HepG2 (cell line): ENCODE measurements around the gene PHAX. TPM values are rescaled to one million over a fixed set of nuclear protein-coding genes. Genes with fewer than 3 reads are reported as not detected.
"Not testable (repeated sequence)": the region's sequence is repeated elsewhere in the genome, so short reads cannot be mapped to it uniquely, and the experiment has no call there.

Experiments
- ATAC-seq: fragments of 200-7000 bp; cut with Tn5 transposase; 3 replicates; pipeline ENCODE4 v1.9.1; 2020; ENCODE audit warnings: mild to moderate bottlenecking, moderate library complexity
- BruUV-seq: library from RNA; stranded (reverse); fragments of 400-500 nt; replicated peaks from 2 replicates; lab custom pipeline; 2021; lab: Mats Ljungman, UMichigan
- CTCF ChIA-PET: fragments of 300-600 bp; formaldehyde crosslinking; extraction: SDS; loops from one replicate; lab custom pipeline; 2021; ENCODE audit warnings: low total read pairs, inconsistent platforms, low intra/inter-chr PET ratio; lab: Yijun Ruan, JAX
- POLR2A ChIA-PET: fragments of 350-600 bp; sonication (Branson Sonifier 250); formaldehyde crosslinking; loops from one replicate; lab custom pipeline; 2020; ENCODE audit warnings: antibody characterized with exemption, inconsistent platforms; lab: Yijun Ruan, JAX
- DNase-seq: peaks from one replicate; pipeline ENCODE4 v3.0.0-alpha.2; 2015; ENCODE audit warnings: low spot score
- FAIRE-seq: peaks from 3 replicates; lab custom pipeline; 2011; peaks lifted over from hg19 to GRCh38; lab: Jason Lieb, UNC
- H2AFZ ChIP-seq: one replicate; pipeline ENCODE4 v1.6.1; 2011; ENCODE audit warnings: low read length, inconsistent platforms
- H3K27ac ChIP-seq: fragments of 300-600 bp; 3 replicates; pipeline ENCODE4 v1.8.0; 2011; ENCODE audit warnings: mixed run types, mild to moderate bottlenecking, mixed read lengths, low read length, inconsistent platforms; ENCODE audit not compliant: insufficient read depth; ENCODE audit errors: extremely low read length
- H3K27me3 ChIP-seq, 2 experiments: fragments of 200-600 bp in 1 of 2; 2 replicates in 1 of 2; 3 replicates in 1 of 2; pipeline versions ENCODE4 v1.6.0 to v1.8.0; 2011; ENCODE audit warnings: low read length in 2 of 2, mild to moderate bottlenecking in 2 of 2, moderate library complexity in 2 of 2, inconsistent platforms in 1 of 2; ENCODE audit not compliant: insufficient read depth in 2 of 2, control insufficient read depth in 1 of 2
- H3K36me3 ChIP-seq, 2 experiments: fragments of 200-600 bp in 1 of 2; replicated peaks in 1 of 2; 2 replicates in 1 of 2; 3 replicates in 1 of 2; pipeline versions ENCODE4 v1.5.1 to v1.8.0; 2011; ENCODE audit warnings: low read length in 2 of 2, inconsistent platforms in 1 of 2; ENCODE audit not compliant: insufficient read depth in 2 of 2, control insufficient read depth in 1 of 2
- H3K4me1 ChIP-seq: 2 replicates; pipeline ENCODE4 v1.5.1; 2012; ENCODE audit warnings: low read length, inconsistent platforms; ENCODE audit not compliant: insufficient read depth
- H3K4me2 ChIP-seq: 2 replicates; pipeline ENCODE4 v1.6.0; 2011; ENCODE audit warnings: low read depth, low read length, inconsistent platforms
- H3K4me3 ChIP-seq, 3 experiments: fragments of 200-600 bp in 1 of 3; sonication (generic), shearing (Covaris generic) in 1 of 3; replicated peaks in 1 of 3; 2 replicates each; pipeline ENCODE4 v1.5.1; 2011 to 2016; ENCODE audit warnings: low read length in 3 of 3, inconsistent platforms in 2 of 3, low read depth in 2 of 3, mild to moderate bottlenecking in 2 of 3, control low read depth in 1 of 3, mixed read lengths in 1 of 3; ENCODE audit not compliant: insufficient read depth in 1 of 3
- H3K79me2 ChIP-seq: one replicate; pipeline ENCODE4 v1.6.1; 2011; ENCODE audit warnings: low read length, inconsistent platforms; ENCODE audit not compliant: insufficient read depth
- H3K9ac ChIP-seq: 2 replicates; pipeline ENCODE4 v1.6.0; 2011; ENCODE audit warnings: mild to moderate bottlenecking, low read depth, low read length, inconsistent platforms; ENCODE audit not compliant: insufficient read depth
- H3K9me3 ChIP-seq: 2 replicates; pipeline ENCODE4 v1.5.1; 2012; ENCODE audit warnings: mild to moderate bottlenecking, low read length
- H4K20me1 ChIP-seq: 2 replicates; pipeline ENCODE4 v1.6.0; 2011; ENCODE audit warnings: inconsistent platforms, mild to moderate bottlenecking, low read length, moderate library complexity; ENCODE audit not compliant: insufficient read depth
- CCDC6 ChIP-seq: sonication (generic); formaldehyde crosslinking; IDR thresholded peaks from 2 replicates; pipeline ENCODE4 v1.8.1; 2022; ENCODE audit warnings: mild to moderate bottlenecking, missing genetic modification reagents, moderate library complexity
- FOXA1 ChIP-seq, 2 experiments: fragments of 450-650 bp in 1 of 2; sonication (generic) in 1 of 2; formaldehyde crosslinking in 1 of 2; IDR thresholded peaks; 2 replicates each; pipeline versions ENCODE4 v1.4.0 to v1.6.1; 2016 to 2020; ENCODE audit warnings: missing genetic modification reagents in 1 of 2
- MEIS1 ChIP-seq: sonication (generic); formaldehyde crosslinking; IDR thresholded peaks from 2 replicates; pipeline ENCODE4 v1.9.0; 2021; ENCODE audit warnings: mild to moderate bottlenecking, missing genetic modification reagents, moderate library complexity, borderline replicate concordance
- SOX5 ChIP-seq: IDR thresholded peaks from 2 replicates; pipeline ENCODE4 v1.6.1; 2016; ENCODE audit warnings: borderline replicate concordance
- ZNF629 ChIP-seq: sonication (generic); formaldehyde crosslinking; conservative IDR thresholded peaks from 2 replicates; pipeline ENCODE4 v1.5.0; 2020; ENCODE audit warnings: missing genetic modification reagents
- WGBS: methylation state at CpG from one replicate; pipeline ENCODE4 v1.1.6; 2017; ENCODE audit warnings: low lambda C conversion rate; 5-methylcytosine and 5-hydroxymethylcytosine counted together
- in situ Hi-C: cut with HindIII; loops from 2 replicates; pipeline ENCODE4 v1.10.0; 2017; ENCODE audit warnings: low pct_unique_long_range_greater_than_20kb; ENCODE audit not compliant: extremely low pct_ligation_motif_present
- intact Hi-C: fragments of 100-400 bp; cut with micrococcal nuclease; formaldehyde crosslinking; loops from one replicate; pipeline ENCODE4 v1.10.0; 2022; ENCODE audit not compliant: unreplicated experiment
- polyA plus RNA-seq, 8 experiments: library from polyadenylated mRNA; depleted of rRNA in 3 of 8; stranded (reverse) in 7 of 8; unstranded in 1 of 8; fragments of >200 nt; fragmentation: Illumina TruSeq in 4 of 8; extraction: Trizol in 4 of 8; gene quantifications; 2 replicates each; pipeline versions ENCODE4 v1.2.1 to v1.2.3, GENCODE V29; 2011 to 2016; ENCODE audit warnings: low read depth in 4 of 8, missing spikeins in 1 of 8, mixed read lengths in 1 of 8; ENCODE audit not compliant: insufficient read depth in 1 of 8
- total RNA-seq, 5 experiments: library from RNA; depleted of rRNA; stranded (reverse); fragments of >200 nt; fragmentation: Illumina TruSeq; extraction: Trizol; gene quantifications; 2 replicates each; pipeline ENCODE4 v1.2.3, GENCODE V29; 2016; ENCODE audit warnings: low read depth in 1 of 5

The PHAX gene
- total and polyA plus RNA-seq, 2 of the 13 experiments (the other 11 are each of a cell fraction or from before 2014, with no cell fraction given): 20.0 to 59.7 TPM

- no TSS peak for BruUV-seq
- POLR2A ChIA-PET: no interaction called here
- Histone ChIP-seq H3K4me1 (0 out of 2 replicates have a peak, but pooled peaks cover under 1% of the 10 kb centered on the region), H3K36me3 (peaks cover 12 to 62% of the 10 kb centered on the region in 2 experiments; a peak in 4 of 5 replicates), H3K79me2 (peaks cover 28% of the 10 kb centered on the region), H3K4me2 (no peak overlapping the region)
- CTCF ChIA-PET: no interaction called here
- ATAC-seq (no peak), DNase-seq (no peak)
- TF ChIP-seq FOXA1 (IDR thresholded peaks at IDR 0.05): no peak
- TF ChIP-seq FOXA1 (CRISPR knock-in tag; IDR thresholded peaks at IDR 0.05): no peak
- TF ChIP-seq SOX5 (CRISPR knock-in tag): no peak
- no peak for TF ChIP-seq ZNF629
- no peak for TF ChIP-seq CCDC6 (CRISPR knock-in tag)
- no peak for TF ChIP-seq MEIS1 (CRISPR knock-in tag)
- TF ChIP-seq, all 625 proteins: peak for 0
- in situ Hi-C loops (no loop called here), intact Hi-C loops (no loop called here)
- H3K27me3 ChIP-seq: no peaks in the 10 kb centered on the region
- H3K9me3 ChIP-seq: no peaks in the 10 kb centered on the region
- FAIRE-seq: no peak
- 95% methylated on average over 4 of the region's 4 CpGs for WGBS
- H3K27ac ChIP-seq: no peak overlapping the region
- no peaks in the 10 kb centered on the region for H4K20me1 ChIP-seq
- no peak overlapping the region for H2AFZ ChIP-seq
- H3K4me3 ChIP-seq: no peak overlapping the region
- no peak overlapping the region for H3K9ac ChIP-seq
These were observed 14.5 kb downstream of the PHAX start for GRCh38 chr5:126615286-126615685.

GRCh38 chr5:126617603-126618002 is 16.9 kb downstream of the PHAX start:
- H3K4me3 ChIP-seq, in situ Hi-C loops, intact Hi-C loops, H3K27me3 ChIP-seq, H3K4me2 ChIP-seq, H3K9me3 ChIP-seq, POLR2A ChIA-PET, ATAC-seq, H4K20me1 ChIP-seq, CTCF ChIA-PET, FAIRE-seq, BruUV-seq, DNase-seq, H2AFZ ChIP-seq, H3K9ac ChIP-seq, H3K4me1 ChIP-seq, H3K27ac ChIP-seq: not testable (repeated sequence)
- WGBS: 97% methylated on average over 4 of the region's 8 CpGs
- Histone ChIP-seq H3K79me2 (peaks cover 12% of the 10 kb centered on the region), H3K36me3 (peaks cover 10 to 55% of the 10 kb centered on the region in 2 experiments; a peak in 4 of 5 replicates)
